ENCODE measurements around the gene CCDC61. TPM values are rescaled to one million over a fixed set of nuclear protein-coding genes. Genes with fewer than 3 reads are reported as not detected.
A peak's percentile ranks its signal among the peaks of the same experiment; 100 is the strongest.

The CCDC61 gene
- total RNA-seq, 3 donors from 2014 or later: 7.0 to 8.8 (median 8.3) TPM

DNA sequence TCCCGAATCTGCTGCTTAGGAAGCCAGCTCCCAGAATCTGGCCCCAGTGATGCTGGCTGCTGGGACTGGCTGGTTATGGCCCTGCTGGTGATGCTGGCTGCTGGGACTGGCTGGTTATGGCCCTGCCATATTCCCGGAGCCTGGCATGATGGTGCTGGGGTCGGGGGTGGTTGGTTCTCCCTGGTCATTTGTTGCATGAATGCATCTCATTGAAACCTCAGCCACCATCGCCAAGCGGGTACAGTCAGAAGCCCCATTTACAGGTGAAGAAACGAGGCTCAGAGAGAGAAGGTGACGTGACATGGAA, 25.5 kb downstream of the CCDC61 start:
- no peak for DNase-seq (ENCODE audit: low spot score in 2 of 2)
- intact Hi-C loops (cut with DNase I; ENCODE audit: low total_unique reads): loop anchor here (10.0 kb wide), 1 partner anchor 54 kb away; no protein-coding TSS in a partner anchor
- Histone ChIP-seq H3K36me3 (no peaks in the 10 kb centered on the region), H3K4me1 (no peaks in the 10 kb centered on the region), H3K27me3 (peaks cover 0 to 6% of the 10 kb centered on the region in 2 donors), H3K27ac (no peak overlapping the region), H3K4me3 (no peak overlapping the region), H3K9me3 (no peaks in the 10 kb centered on the region)
- TF ChIP-seq POLR2AphosphoS5 (IDR thresholded peaks at IDR 0.05) (no peak), POLR2A (IDR thresholded peaks at IDR 0.05) (no peak), CTCF (IDR thresholded peaks at IDR 0.05) (no peak)

DNA sequence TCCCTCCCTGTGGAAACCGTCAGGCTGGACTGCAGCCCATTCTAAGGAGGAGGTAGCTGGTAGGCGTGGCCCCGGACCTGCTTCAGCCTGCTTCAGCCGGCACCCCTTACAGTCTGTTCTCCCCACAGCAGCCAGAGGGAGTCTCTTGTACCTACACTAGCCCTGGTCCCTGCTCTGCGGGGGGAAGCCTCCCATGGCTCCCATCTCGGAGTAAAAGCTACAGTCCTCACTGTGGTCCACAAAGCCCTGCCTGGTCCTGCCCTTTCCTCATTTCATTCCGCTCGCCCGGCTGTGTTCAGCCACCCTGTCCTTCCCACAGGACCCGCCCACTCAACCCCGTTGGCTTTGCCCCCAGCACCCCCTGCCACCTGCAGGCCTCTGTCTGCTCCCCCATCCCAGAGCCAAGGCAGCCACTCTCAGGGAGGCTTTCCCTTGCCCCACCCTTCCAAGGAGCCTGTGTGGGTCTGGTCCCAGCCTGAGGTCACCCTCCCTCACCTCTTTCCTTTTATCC, 26.3 kb downstream of the CCDC61 start:
- Histone ChIP-seq H3K36me3 (no peaks in the 10 kb centered on the region), H3K27me3 (peaks cover 0 to 6% of the 10 kb centered on the region in 2 donors), H3K27ac (no peak overlapping the region), H3K9me3 (no peaks in the 10 kb centered on the region), H3K4me3 (no peak overlapping the region), H3K4me1 (no peaks in the 10 kb centered on the region)
- DNase-seq (ENCODE audit: low spot score in 2 of 2): peak in 1 of 2 donors; percentile 48
- TF ChIP-seq POLR2A (IDR thresholded peaks at IDR 0.05) (no peak), POLR2AphosphoS5 (IDR thresholded peaks at IDR 0.05) (no peak), CTCF (IDR thresholded peaks at IDR 0.05) (no peak)
- intact Hi-C loops (cut with DNase I; ENCODE audit: low total_unique reads): loop anchor here (10.0 kb wide), 1 partner anchor 53 kb away; no protein-coding TSS in a partner anchor

DNA sequence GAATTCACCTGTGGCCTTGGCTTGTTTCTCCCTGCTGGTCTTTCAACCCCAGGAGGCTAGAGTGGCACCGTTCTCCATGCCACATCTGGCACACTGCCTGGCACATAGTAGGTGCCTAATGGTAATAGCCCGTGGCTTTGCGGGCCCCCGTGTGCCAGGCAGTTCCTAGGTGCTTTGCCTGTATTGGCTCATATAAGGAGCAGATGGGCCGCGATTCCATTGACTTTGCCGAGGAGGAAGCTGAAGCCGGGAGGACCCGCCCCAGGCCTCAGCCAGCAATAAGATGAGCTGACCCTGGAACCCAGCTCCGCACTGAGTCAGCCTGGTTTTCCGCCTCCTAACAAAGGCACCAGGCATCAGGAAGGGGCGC, 26.8 kb downstream of the CCDC61 start:
- Histone ChIP-seq H3K4me3 (no peak overlapping the region), H3K9me3 (no peaks in the 10 kb centered on the region), H3K27ac (no peak overlapping the region), H3K36me3 (no peaks in the 10 kb centered on the region), H3K27me3 (peaks cover 0 to 6% of the 10 kb centered on the region in 2 donors), H3K4me1 (no peaks in the 10 kb centered on the region)
- no peak for TF ChIP-seq CTCF (IDR thresholded peaks at IDR 0.05)
- no peak for TF ChIP-seq POLR2A (IDR thresholded peaks at IDR 0.05)
- TF ChIP-seq POLR2AphosphoS5 (IDR thresholded peaks at IDR 0.05): no peak
- no peak for DNase-seq (ENCODE audit: low spot score in 2 of 2)
- intact Hi-C loops (cut with DNase I; ENCODE audit: low total_unique reads): loop anchor here (10.0 kb wide), 1 partner anchor 53 kb away; no protein-coding TSS in a partner anchor

DNA sequence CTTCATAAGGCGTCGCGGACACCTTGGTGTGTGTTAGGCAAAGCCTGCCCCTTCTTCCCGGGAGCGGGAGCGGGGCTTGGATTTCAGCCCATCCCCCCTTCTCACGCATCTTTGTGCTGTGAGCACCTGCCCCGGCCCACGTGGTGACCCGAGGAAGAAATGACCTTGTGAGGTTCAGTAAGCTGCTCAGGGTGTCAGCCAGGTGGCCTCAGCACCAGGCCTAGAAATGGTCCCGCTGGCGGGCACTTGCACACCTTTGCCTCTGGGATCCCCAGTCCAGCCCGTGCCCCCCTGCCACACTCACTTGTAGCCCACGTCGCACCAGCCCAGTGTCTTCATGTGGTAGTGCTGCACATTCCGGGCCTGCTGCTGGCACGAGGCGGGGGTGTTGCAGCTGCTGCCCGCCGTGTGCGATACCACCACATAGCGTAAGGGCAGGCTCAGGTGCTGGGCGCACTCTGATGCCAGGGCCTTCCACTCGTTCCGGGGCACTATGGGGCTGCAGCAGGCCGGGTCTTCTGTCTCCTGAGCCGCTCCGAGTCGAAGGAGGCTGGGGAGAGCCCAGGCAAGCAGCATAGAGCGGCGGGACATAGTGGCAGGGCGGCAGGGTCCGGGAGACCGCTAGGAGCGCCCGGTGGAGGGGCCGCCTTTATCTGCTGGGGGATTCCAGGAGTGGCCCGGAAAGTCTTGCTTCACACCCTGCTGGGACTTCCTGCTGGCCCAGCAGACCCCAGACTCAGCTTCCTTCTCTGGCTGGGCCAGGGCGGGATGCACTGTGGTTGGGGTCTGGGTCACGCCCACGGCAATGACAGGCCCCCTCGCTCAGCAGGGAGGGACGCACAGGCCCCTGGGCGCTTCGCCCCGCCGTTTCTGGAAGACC, 27.4 kb downstream of the CCDC61 start, which contains the start of gene PGLYRP1:
Gene PGLYRP1, minus strand, starts transcription at position 623 of the 880 bp plus-strand sequence. Its CDS starts 32 bp downstream, at position 591.
- Histone ChIP-seq H3K36me3 (no peaks in the 10 kb centered on the region), H3K27ac (no peak within 1 kb of the TSS), H3K4me3 (no peak within 1 kb of the TSS), H3K9me3 (no peaks in the 10 kb centered on the region), H3K4me1 (no peaks in the 10 kb centered on the region), H3K27me3 (peaks cover 0 to 6% of the 10 kb centered on the region in 2 donors)
- intact Hi-C loops (cut with DNase I; ENCODE audit: low total_unique reads): loop anchor here (10.0 kb wide), 1 partner anchor 52 kb away; no protein-coding TSS in a partner anchor
- DNase-seq (ENCODE audit: low spot score in 2 of 2): no peak
- TF ChIP-seq CTCF (IDR thresholded peaks at IDR 0.05): no peak
- TF ChIP-seq POLR2AphosphoS5 (IDR thresholded peaks at IDR 0.05): no peak
- TF ChIP-seq POLR2A (IDR thresholded peaks at IDR 0.05): no peak

- DNase-seq (ENCODE audit: low spot score in 2 of 2): no peak
- H3K4me3 ChIP-seq: no peak overlapping the region
- no peaks in the 10 kb centered on the region for H3K9me3 ChIP-seq
- no peak for TF ChIP-seq CTCF (IDR thresholded peaks at IDR 0.05)
- H3K4me1 ChIP-seq: no peaks in the 10 kb centered on the region
- H3K27me3 ChIP-seq: peaks cover 0 to 6% of the 10 kb centered on the region in 2 donors
- H3K27ac ChIP-seq: no peak overlapping the region
- H3K36me3 ChIP-seq: no peaks in the 10 kb centered on the region
- intact Hi-C loops (cut with DNase I; ENCODE audit: low total_unique reads): loop anchor here (10.0 kb wide), 1 partner anchor 51 kb away; no protein-coding TSS in a partner anchor
Measured at GRCh38 chr19:46023311-46023779, 28.1 kb downstream of the CCDC61 start.

All from breast epithelium (tissue), 4 donors.